GM18505 (cell line): Measurements from ENCODE around the gene SDK2.

Experiments used
- ATAC-seq: cut with Tn5 transposase; IDR thresholded peaks from one replicate; pipeline ENCODE4 v1.9.1; 2021; ENCODE audit not compliant: unreplicated experiment
- POLR2A ChIP-seq: IDR thresholded peaks from 4 replicates; pipeline ENCODE4 v1.6.1; 2011; ENCODE audit warnings: borderline replicate concordance; ENCODE audit not compliant: insufficient read depth, insufficient read length; ENCODE audit errors: extremely low read depth

Gene SDK2

DNA sequence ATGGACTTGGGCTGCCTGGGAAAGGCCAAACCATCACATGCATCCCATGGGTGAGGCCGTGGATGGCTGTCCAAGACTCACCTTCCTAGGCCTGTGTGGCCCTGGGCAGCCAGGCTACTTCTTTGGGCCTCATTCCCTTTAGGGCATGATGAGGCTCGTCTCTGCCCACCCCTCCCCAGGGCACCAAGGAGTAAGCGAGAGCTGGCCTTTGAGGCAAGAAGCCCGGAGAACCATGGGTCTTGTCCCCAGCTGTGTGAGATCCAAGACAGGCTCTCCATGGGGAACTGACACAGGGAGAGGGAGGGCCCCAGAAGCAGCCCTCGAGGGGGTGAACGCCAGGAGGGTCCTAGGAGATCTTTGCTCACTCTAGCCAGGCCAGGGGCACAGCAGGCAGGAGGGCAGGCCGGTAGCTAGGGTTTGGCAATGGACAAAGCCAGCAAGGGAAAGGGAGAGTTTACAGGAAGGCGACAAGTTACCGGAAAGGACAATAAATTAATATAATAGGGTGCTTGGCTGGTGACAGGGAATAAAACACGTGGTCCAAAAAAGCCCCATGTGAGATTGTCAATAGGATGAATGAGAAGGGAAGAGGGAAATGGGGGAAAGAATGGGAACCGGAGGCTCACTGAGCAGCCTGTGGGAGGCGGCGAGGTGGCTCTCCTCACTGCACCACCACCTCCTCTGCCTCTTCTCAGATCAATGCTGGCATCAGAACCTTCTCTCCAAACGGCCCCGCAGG is 119.1 kb downstream of the SDK2 start:
- no peak for TF ChIP-seq POLR2A
- ATAC-seq: no peak

DNA sequence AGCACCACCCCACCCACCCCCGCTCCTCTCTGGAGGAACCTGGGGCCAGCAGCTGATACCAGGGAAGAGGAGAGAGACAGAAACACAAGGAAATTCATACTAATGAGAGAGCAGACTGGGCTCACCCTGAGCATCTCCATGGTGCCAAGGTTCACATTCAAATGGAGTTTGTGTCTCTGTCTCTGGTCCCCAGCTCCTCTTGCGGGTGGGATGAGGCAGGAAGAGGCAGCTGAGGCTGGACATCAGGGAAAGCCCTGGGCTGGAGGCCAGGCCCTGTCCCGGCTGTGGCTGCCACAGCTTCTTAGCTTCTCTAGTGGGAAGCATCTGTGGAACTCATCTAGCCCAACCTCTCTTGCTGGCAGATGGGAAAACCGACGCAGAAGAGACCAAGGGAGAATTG is 121.5 kb downstream of the SDK2 start:
- ATAC-seq: no peak
- no peak for TF ChIP-seq POLR2A

DNA sequence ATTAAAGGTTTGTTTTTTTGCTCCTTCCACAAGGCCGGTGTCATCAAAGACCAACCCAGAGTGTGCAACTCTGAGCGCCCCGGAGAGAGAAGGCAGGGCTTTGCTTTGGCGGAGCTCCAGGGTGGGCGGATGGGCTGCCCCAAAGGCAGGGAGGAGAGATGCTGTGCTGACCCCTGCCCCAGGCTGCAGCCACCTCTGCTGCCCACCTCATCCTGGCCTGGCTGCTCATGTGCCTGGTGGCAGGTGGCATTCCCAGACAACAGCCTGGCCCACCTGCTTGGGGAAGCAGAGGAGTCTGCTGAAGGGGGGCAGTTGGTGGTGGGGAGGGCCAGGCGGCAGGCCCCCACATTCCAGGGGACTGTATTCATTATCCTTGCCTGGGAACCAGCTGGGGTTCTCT is 122.1 kb downstream of the SDK2 start:
- ATAC-seq: no peak
- no peak for TF ChIP-seq POLR2A

DNA sequence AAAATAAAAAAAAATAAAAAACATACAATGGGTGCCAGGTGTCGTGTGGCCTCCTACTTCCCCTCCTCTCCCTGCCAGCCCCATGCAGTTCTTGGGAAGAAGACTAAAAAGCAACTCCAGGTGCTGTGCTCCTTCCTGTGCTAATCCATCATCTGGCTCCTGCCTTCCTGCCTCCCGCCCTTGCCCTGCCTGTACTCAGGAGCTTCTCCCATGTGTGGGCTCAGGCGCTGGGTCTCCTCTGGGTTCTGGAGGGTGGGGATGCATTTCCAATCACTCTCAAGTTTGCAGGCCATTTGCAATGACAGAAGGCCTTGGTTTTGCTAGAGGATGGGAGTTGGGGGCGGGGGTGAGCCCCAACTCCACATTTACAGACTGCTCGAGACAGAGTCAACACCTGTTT is 122.9 kb downstream of the SDK2 start:
- no peak for ATAC-seq
- no peak for TF ChIP-seq POLR2A

DNA sequence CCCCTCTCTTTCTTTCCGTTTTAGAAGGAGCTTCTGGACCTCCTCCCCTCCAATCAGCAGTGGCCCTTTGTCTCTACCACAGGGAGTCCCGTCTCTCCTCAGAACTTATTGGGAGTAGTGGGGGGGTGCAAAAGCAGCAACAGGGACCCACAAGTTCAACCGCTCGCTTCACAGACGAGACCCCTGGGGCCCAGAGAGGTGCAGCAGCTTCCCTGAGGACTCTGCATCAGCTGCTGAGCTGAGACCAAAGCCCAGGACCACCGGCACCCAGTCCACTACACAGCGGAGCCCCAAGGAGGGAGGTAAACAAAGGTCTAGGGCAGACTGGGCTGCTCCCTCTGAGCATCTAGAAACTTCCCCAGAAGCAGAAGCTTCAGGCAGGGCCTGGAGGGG is 123.9 kb downstream of the SDK2 start:
- ATAC-seq: no peak
- TF ChIP-seq POLR2A: no peak

- ATAC-seq: no peak
- TF ChIP-seq POLR2A: no peak
These were observed 124.4 kb downstream of the SDK2 start for GRCh38 chr17:73519714-73520368.

DNA sequence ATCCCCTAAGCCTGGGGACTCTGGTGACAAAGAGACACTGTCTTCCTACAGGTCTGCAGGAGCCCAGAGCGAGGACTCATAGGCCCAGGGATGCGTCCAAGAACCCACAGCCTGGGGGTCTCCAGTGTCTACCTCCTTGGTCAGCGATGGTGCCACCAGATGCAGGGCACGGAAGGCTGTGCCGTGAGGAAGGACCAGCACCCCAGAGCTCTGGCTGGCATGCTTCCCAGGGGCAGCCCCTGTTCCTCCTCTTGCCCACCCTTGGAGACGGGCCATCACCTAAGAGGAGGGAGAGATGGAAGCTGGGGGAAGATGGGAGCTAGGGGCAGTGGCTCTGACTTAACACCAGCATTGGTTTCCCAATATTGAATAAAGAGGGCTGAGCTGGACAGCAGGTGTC is 125.2 kb downstream of the SDK2 start:
- ATAC-seq: no peak

GRCh38 chr17:73516431-73516830 is 127.8 kb downstream of the SDK2 start:
- TF ChIP-seq POLR2A: no peak
- no peak for ATAC-seq

More for the DNA sequence above, 125.2 kb downstream of the SDK2 start:
- TF ChIP-seq POLR2A: no peak

DNA sequence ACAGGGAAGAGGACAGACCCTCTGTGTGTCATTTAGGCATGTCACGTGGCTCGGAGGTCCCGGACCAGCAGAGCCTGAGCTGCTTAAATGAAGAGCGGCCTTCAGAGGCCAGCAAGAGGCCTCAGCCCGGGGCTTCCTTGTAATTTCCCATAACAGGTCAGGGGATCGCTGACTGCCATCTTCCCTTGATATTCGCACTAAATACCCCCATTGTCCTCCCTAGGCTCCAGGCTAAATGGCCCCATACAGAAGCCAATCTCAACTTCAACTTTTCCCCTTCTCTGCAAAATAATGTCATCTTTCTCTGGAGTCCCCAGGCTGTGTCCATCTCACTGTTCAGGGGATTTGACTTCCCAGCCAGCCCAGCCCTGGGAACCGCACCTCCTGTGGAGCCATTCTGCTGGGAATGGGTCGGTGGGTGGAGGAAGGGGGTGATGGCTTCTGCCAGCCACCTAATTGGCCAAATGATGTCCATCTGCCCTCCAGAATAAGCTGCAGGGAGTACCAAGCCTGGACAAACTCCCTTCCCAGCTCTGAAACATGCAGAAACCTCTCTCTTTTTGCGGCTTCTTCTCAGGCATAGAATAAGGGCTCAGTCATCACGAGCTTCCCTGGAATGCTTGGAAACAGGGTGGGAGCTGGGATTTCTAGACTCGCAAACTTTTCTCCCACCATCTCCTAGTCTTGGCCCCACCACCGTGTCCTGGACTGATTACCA is 129.9 kb downstream of the SDK2 start:
- no peak for TF ChIP-seq POLR2A
- ATAC-seq: no peak

DNA sequence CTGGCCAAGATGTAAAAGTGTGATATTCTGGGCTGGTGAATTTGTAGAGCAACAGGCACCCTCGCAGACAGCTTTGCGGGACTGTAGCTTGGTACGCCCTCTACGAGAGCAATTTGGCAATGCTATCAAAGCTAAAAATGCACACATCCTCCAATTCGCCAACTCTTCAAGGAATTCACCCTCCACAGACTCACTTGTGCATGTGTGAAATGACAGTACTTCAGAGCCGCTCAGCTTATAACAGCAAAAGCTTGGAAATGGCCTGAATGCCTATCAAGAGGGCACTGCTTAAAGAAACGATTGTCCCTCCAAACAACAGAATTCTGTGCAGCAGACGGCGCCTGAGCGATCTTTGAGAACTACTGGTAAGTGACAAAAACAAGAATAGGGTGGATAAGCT is 130.8 kb downstream of the SDK2 start:
- no peak for ATAC-seq
- no peak for TF ChIP-seq POLR2A

DNA sequence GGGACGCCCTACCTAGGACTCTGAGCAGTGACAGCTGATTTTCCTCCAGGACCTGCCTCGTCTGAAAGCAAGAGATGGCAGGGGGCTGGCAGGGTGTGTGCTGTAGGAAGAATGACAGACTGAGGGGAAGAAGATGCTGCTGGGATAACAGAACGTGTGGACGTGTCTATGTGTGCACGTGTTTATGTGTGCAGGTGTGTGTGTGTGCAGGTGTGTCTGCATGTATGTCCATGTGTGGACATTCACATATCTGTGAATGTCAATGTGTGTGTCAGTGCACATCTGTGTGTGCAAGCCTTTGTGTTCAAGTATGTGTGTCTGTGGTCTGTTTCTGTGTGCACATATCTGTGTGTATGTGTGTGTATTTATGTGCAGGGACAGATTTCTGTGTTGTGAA is 132.5 kb downstream of the SDK2 start:
- no peak for ATAC-seq
- TF ChIP-seq POLR2A: no peak

GRCh38 chr17:73510981-73511718 is 133.1 kb downstream of the SDK2 start:
- TF ChIP-seq POLR2A: no peak
- ATAC-seq: no peak

DNA sequence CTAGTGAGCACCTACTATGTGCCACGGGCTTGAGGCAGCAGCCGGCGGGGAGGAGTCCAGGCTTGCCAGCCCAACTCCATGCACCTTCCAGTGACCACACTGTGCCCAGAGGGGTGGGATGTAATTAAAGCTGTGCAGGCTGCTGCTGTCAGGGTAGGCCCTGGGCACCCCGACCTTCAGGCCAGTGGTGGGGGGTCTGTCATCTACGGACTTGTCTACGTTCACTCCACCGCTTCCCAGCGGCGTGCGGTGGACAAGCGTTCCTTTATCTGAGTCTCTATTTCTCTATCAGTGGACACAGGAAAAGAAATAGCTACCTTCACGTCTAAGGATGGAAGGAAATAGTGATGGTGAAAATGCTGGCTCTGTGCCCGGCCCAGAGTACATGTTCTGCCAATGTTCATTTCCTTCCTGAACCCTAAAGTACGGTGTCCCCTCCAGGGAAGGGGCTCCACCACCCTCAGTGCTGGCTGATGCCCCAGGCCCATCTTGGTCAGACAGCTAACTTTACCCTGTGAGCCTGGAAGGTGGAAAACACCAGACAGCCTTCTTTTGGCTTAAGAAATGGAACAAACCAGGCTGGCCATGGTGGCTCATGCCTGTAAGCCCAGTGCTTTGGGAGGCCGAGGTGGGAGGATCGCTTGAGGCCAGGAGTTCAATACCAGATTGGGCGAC is 135.2 kb downstream of the SDK2 start:
- TF ChIP-seq POLR2A: no peak
- ATAC-seq: no peak
